ENCODE data around the gene DPP10.

The DPP10 gene

DNA sequence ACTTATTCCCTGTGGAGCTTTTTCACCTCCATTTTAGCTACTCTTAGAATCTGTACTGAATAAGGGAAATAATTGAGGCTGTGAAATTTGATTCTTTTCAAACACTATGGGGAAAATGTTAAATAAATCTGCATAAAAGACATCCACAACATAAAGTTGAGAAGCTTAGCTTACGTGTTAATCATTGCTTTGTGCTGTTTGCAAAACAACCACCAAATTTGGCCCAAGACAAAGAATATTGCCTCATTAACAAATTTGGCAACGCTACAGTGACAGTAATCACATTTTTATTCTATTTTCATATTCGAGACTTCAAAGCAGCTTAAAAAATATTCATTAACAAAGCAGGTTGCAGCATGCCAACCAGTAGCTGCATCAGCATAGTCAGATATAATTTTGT lies 437.6 kb downstream of the DPP10 start:
- H3K27ac ChIP-seq (ENCODE audit: low read depth, low read length) = no peak overlapping the region
- no peak overlapping the region for H4K5ac ChIP-seq (ENCODE audit: low read length)
- H3K4me3 ChIP-seq (ENCODE audit: low read length) = no peak overlapping the region
- no peak overlapping the region for H2BK15ac ChIP-seq (replicated peaks; ENCODE audit: low read depth)
- H3K79me1 ChIP-seq (ENCODE audit: low read length) = no peaks in the 10 kb centered on the region
- no CpG with 5 or more reads among the region's 3 CpGs for WGBS (ENCODE audit: extremely low coverage, insufficient coverage, low lambda C conversion rate)
- H4K8ac ChIP-seq (ENCODE audit: low read depth, low read length) = no peak overlapping the region
- H3K4ac ChIP-seq (ENCODE audit: low read depth, low read length) = no peak overlapping the region
- H3K9ac ChIP-seq (ENCODE audit: low read length) = no peak overlapping the region
- H3K4me2 ChIP-seq (ENCODE audit: low read length) = no peak overlapping the region
- no peak overlapping the region for H3K23ac ChIP-seq (ENCODE audit: low read length)
- no peak overlapping the region for H2BK5ac ChIP-seq (ENCODE audit: low read length)
- no peak overlapping the region for H3K56ac ChIP-seq (ENCODE audit: low read length)
- no peak overlapping the region for H2AK5ac ChIP-seq (ENCODE audit: low read length)
- no peaks in the 10 kb centered on the region for H3K36me3 ChIP-seq (ENCODE audit: control insufficient read depth, insufficient read depth, low read length)
- no peak for DNase-seq
- no peaks in the 10 kb centered on the region for H3K4me1 ChIP-seq (ENCODE audit: control insufficient read depth, low read depth, low read length)
- H3K18ac ChIP-seq (ENCODE audit: low read length) = no peak overlapping the region
- H2BK120ac ChIP-seq (ENCODE audit: low read depth, low read length) = no peak overlapping the region
- no peaks in the 10 kb centered on the region for H3K79me2 ChIP-seq (ENCODE audit: control insufficient read depth, insufficient read depth, low read length)
- H3K27me3 ChIP-seq (ENCODE audit: insufficient read depth, low read length, poor library complexity) = no peaks in the 10 kb centered on the region

- Histone ChIP-seq H3K27ac (ENCODE audit: low read depth, low read length) (no peak overlapping the region), H3K4me3 (ENCODE audit: low read length) (no peak overlapping the region), H2BK15ac (replicated peaks; ENCODE audit: low read depth) (no peak overlapping the region), H3K4me2 (ENCODE audit: low read length) (no peak overlapping the region), H3K18ac (ENCODE audit: low read length) (no peak overlapping the region), H3K79me2 (ENCODE audit: control insufficient read depth, insufficient read depth, low read length) (no peaks in the 10 kb centered on the region), H3K23ac (ENCODE audit: low read length) (no peak overlapping the region), H4K8ac (ENCODE audit: low read depth, low read length) (no peak overlapping the region), H3K4me1 (ENCODE audit: control insufficient read depth, low read depth, low read length) (no peaks in the 10 kb centered on the region), H2BK5ac (ENCODE audit: low read length) (no peak overlapping the region), H3K9ac (ENCODE audit: low read length) (no peak overlapping the region), H3K79me1 (ENCODE audit: low read length) (no peaks in the 10 kb centered on the region), H3K4ac (ENCODE audit: low read depth, low read length) (no peak overlapping the region), H4K5ac (ENCODE audit: low read length) (no peak overlapping the region), H3K36me3 (ENCODE audit: control insufficient read depth, insufficient read depth, low read length) (no peaks in the 10 kb centered on the region), H3K56ac (ENCODE audit: low read length) (no peak overlapping the region), H2BK120ac (ENCODE audit: low read depth, low read length) (no peak overlapping the region), H2AK5ac (ENCODE audit: low read length) (no peak overlapping the region), H3K27me3 (ENCODE audit: insufficient read depth, low read length, poor library complexity) (no peaks in the 10 kb centered on the region)
- no CpG with 5 or more reads among the region's 2 CpGs for WGBS (ENCODE audit: extremely low coverage, insufficient coverage, low lambda C conversion rate)
- no peak for DNase-seq
These were observed 477.5 kb downstream of the DPP10 start for GRCh38 chr2:114919985-114920384.

DNA sequence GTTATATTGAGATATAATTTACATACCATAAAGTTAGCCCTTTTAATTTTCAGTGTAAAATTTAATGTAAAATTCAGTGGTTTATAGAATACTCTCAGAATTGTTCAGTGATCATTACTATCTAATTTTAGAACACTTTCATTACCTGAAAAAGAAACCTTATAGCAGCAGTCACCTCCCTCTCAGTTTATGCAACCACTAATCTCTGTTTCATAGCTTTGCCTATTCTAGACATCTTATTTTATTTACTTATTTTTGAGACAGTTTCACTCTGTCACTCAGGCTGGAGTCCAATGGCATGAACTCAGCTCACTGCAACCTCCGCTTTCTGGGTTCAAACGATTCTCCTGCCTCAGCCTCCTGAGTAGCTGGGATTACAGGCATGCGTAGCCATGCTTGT lies 479.6 kb downstream of the DPP10 start:
- no peak overlapping the region for H3K56ac ChIP-seq (ENCODE audit: low read length)
- no peak overlapping the region for H4K8ac ChIP-seq (ENCODE audit: low read depth, low read length)
- no peak overlapping the region for H3K4me3 ChIP-seq (ENCODE audit: low read length)
- H2BK120ac ChIP-seq (ENCODE audit: low read depth, low read length) = no peak overlapping the region
- no peak overlapping the region for H2AK5ac ChIP-seq (ENCODE audit: low read length)
- no CpG with 5 or more reads among the region's 3 CpGs for WGBS (ENCODE audit: extremely low coverage, insufficient coverage, low lambda C conversion rate)
- no peaks in the 10 kb centered on the region for H3K79me1 ChIP-seq (ENCODE audit: low read length)
- no peak overlapping the region for H3K18ac ChIP-seq (ENCODE audit: low read length)
- H3K9ac ChIP-seq (ENCODE audit: low read length) = no peak overlapping the region
- no peaks in the 10 kb centered on the region for H3K4me1 ChIP-seq (ENCODE audit: control insufficient read depth, low read depth, low read length)
- H3K79me2 ChIP-seq (ENCODE audit: control insufficient read depth, insufficient read depth, low read length) = no peaks in the 10 kb centered on the region
- H4K5ac ChIP-seq (ENCODE audit: low read length) = no peak overlapping the region
- no peak for DNase-seq
- no peaks in the 10 kb centered on the region for H3K27me3 ChIP-seq (ENCODE audit: insufficient read depth, low read length, poor library complexity)
- no peak overlapping the region for H3K23ac ChIP-seq (ENCODE audit: low read length)
- H3K4ac ChIP-seq (ENCODE audit: low read depth, low read length) = no peak overlapping the region
- no peak overlapping the region for H3K27ac ChIP-seq (ENCODE audit: low read depth, low read length)
- no peaks in the 10 kb centered on the region for H3K36me3 ChIP-seq (ENCODE audit: control insufficient read depth, insufficient read depth, low read length)
- H3K4me2 ChIP-seq (ENCODE audit: low read length) = no peak overlapping the region
- no peak overlapping the region for H2BK15ac ChIP-seq (replicated peaks; ENCODE audit: low read depth)
- no peak overlapping the region for H2BK5ac ChIP-seq (ENCODE audit: low read length)

DNA sequence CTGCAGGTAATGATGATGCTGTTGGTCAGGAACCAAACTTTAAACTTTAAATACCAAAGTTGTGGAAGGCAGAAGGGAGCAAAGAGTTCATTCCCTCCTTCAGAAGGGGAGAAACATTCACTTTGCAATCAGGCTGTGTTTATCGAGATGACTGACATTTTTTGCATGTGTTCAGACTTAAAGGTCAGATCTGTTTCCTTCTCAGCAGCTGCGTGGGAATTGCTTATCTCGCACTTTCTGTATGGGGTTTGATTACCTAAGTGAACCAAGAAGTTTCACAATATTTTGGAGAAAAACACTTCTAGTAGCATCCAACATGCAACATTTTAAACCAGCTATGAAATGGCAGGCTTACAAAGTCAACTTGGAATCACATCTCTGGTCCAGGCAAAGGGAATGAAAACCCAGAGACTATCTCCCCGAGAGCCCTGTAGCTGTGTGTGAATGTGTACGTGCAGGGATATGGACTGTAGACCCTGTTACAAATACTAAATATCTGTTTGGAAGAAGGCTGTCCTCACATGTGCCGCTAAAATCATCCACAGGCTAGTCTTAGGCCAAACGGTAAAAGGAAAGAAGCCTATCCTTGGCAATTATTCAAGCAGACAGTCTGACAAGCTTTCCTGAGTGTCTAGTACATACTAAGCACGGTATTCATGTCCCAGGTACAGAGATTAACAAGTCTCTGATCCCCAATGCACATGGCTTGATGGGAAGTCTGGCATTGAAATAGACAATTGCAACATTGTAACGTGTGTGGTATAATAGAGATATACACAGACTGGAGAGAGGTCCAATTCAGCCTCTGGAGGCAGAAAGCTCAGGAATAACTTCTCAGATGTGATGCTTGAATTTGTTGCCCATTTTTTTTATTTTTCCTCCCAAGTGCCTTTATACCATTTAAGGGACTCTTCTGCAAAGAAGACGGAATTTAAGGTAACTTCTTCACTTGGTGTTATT lies 483.1 kb downstream of the DPP10 start:
- H3K4me1 ChIP-seq (ENCODE audit: control insufficient read depth, low read depth, low read length) = no peaks in the 10 kb centered on the region
- no peak overlapping the region for H4K5ac ChIP-seq (ENCODE audit: low read length)
- H2BK5ac ChIP-seq (ENCODE audit: low read length) = no peak overlapping the region
- H3K79me2 ChIP-seq (ENCODE audit: control insufficient read depth, insufficient read depth, low read length) = no peaks in the 10 kb centered on the region
- no peak overlapping the region for H3K4me2 ChIP-seq (ENCODE audit: low read length)
- no peak overlapping the region for H4K8ac ChIP-seq (ENCODE audit: low read depth, low read length)
- H2BK120ac ChIP-seq (ENCODE audit: low read depth, low read length) = no peak overlapping the region
- DNase-seq = no peak
- no peak overlapping the region for H3K9ac ChIP-seq (ENCODE audit: low read length)
- no CpG with 5 or more reads among the region's 10 CpGs for WGBS (ENCODE audit: extremely low coverage, insufficient coverage, low lambda C conversion rate)
- H2BK15ac ChIP-seq (replicated peaks; ENCODE audit: low read depth) = no peak overlapping the region
- no peak overlapping the region for H3K23ac ChIP-seq (ENCODE audit: low read length)
- no peak overlapping the region for H2AK5ac ChIP-seq (ENCODE audit: low read length)
- H3K79me1 ChIP-seq (ENCODE audit: low read length) = no peaks in the 10 kb centered on the region
- no peak overlapping the region for H3K4me3 ChIP-seq (ENCODE audit: low read length)
- no peak overlapping the region for H3K18ac ChIP-seq (ENCODE audit: low read length)
- no peaks in the 10 kb centered on the region for H3K36me3 ChIP-seq (ENCODE audit: control insufficient read depth, insufficient read depth, low read length)
- H3K56ac ChIP-seq (ENCODE audit: low read length) = no peak overlapping the region
- H3K4ac ChIP-seq (ENCODE audit: low read depth, low read length) = no peak overlapping the region
- H3K27ac ChIP-seq (ENCODE audit: low read depth, low read length) = no peak overlapping the region
- H3K27me3 ChIP-seq (ENCODE audit: insufficient read depth, low read length, poor library complexity) = no peaks in the 10 kb centered on the region

- Histone ChIP-seq H3K56ac (ENCODE audit: low read length) (no peak overlapping the region), H3K9ac (ENCODE audit: low read length) (no peak overlapping the region), H3K27me3 (ENCODE audit: insufficient read depth, low read length, poor library complexity) (no peaks in the 10 kb centered on the region), H3K27ac (ENCODE audit: low read depth, low read length) (no peak overlapping the region), H3K79me2 (ENCODE audit: control insufficient read depth, insufficient read depth, low read length) (no peaks in the 10 kb centered on the region), H2BK120ac (ENCODE audit: low read depth, low read length) (no peak overlapping the region), H3K23ac (ENCODE audit: low read length) (no peak overlapping the region), H3K36me3 (ENCODE audit: control insufficient read depth, insufficient read depth, low read length) (no peaks in the 10 kb centered on the region), H2AK5ac (ENCODE audit: low read length) (no peak overlapping the region), H3K4me2 (ENCODE audit: low read length) (no peak overlapping the region), H4K5ac (ENCODE audit: low read length) (no peak overlapping the region), H3K79me1 (ENCODE audit: low read length) (no peaks in the 10 kb centered on the region), H3K18ac (ENCODE audit: low read length) (no peak overlapping the region), H2BK5ac (ENCODE audit: low read length) (no peak overlapping the region), H3K4me1 (ENCODE audit: control insufficient read depth, low read depth, low read length) (no peaks in the 10 kb centered on the region), H2BK15ac (replicated peaks; ENCODE audit: low read depth) (no peak overlapping the region), H3K4me3 (ENCODE audit: low read length) (no peak overlapping the region), H3K4ac (ENCODE audit: low read depth, low read length) (no peak overlapping the region), H4K8ac (ENCODE audit: low read depth, low read length) (no peak overlapping the region)
- no CpG with 5 or more reads among the region's 4 CpGs for WGBS (ENCODE audit: extremely low coverage, insufficient coverage, low lambda C conversion rate)
- DNase-seq = no peak
These were observed 483.9 kb downstream of the DPP10 start for GRCh38 chr2:114926303-114926702.

DNA sequence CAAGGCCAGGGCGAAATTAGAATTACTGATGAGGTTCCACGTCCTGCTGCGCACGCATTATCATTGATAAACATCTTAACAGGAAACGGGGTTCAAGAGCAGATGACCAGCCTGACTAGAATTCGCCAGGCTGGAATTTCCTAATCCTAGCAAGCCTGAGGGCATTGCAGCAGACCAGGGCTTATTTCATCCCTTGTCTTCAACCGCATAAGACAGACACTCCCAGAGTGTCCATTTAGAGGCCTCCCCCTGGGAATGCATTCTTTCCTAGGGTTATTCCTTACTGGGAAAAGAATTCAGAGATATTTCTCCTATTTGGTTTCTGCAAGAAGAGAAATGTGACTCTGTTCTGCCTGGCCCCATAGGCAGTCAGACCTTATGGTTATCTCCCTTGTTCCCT lies 486.8 kb downstream of the DPP10 start:
- Histone ChIP-seq H3K9ac (ENCODE audit: low read length) (no peak overlapping the region), H4K5ac (ENCODE audit: low read length) (no peak overlapping the region), H3K18ac (ENCODE audit: low read length) (no peak overlapping the region), H3K4ac (ENCODE audit: low read depth, low read length) (no peak overlapping the region), H3K4me1 (ENCODE audit: control insufficient read depth, low read depth, low read length) (no peaks in the 10 kb centered on the region), H3K79me1 (ENCODE audit: low read length) (no peaks in the 10 kb centered on the region), H3K79me2 (ENCODE audit: control insufficient read depth, insufficient read depth, low read length) (no peaks in the 10 kb centered on the region), H3K4me2 (ENCODE audit: low read length) (no peak overlapping the region), H2BK15ac (replicated peaks; ENCODE audit: low read depth) (no peak overlapping the region), H3K23ac (ENCODE audit: low read length) (no peak overlapping the region), H2BK5ac (ENCODE audit: low read length) (no peak overlapping the region), H3K4me3 (ENCODE audit: low read length) (no peak overlapping the region), H3K27me3 (ENCODE audit: insufficient read depth, low read length, poor library complexity) (no peaks in the 10 kb centered on the region), H4K8ac (ENCODE audit: low read depth, low read length) (no peak overlapping the region), H2AK5ac (ENCODE audit: low read length) (no peak overlapping the region), H3K27ac (ENCODE audit: low read depth, low read length) (no peak overlapping the region), H3K36me3 (ENCODE audit: control insufficient read depth, insufficient read depth, low read length) (no peaks in the 10 kb centered on the region), H3K56ac (ENCODE audit: low read length) (no peak overlapping the region), H2BK120ac (ENCODE audit: low read depth, low read length) (no peak overlapping the region)
- WGBS (ENCODE audit: extremely low coverage, insufficient coverage, low lambda C conversion rate) = no CpG with 5 or more reads among the region's 7 CpGs
- peak; percentile 21 for DNase-seq

Measured in mesendoderm (in vitro differentiated cells).